SH-SY5Y (cell line): ENCODE measurements around the gene PSMD5.

Experiments
- GATA2 ChIP-seq: IDR thresholded peaks from 2 replicates; pipeline ENCODE4 v1.6.1; 2011; ENCODE audit warnings: mild to moderate bottlenecking, low read depth, low read length
- GATA3 ChIP-seq: IDR thresholded peaks from 2 replicates; pipeline ENCODE4 v1.6.1; 2011; ENCODE audit warnings: low read depth, mild to moderate bottlenecking, low read length, moderate library complexity

Gene PSMD5

DNA sequence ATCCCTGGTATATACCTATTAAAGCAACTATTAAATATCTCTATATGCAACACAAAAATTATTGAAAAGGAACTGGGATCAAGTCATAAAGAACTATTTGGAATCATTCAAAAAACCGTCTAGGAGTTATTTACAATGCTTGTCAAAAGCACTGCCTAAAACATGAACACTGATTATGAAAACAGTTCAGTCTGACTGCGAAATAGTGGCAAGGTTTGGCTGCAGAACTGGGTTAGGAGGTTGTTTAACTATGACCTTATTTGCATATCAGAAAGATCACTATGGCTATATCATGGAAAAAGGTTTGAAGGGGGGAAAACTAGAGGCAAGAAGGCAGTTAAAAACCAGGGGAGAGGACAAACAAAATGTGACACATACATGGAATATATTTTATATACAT is 61.5 kb downstream of the PSMD5 start:
- no peak for TF ChIP-seq GATA3
- TF ChIP-seq GATA2, result no peak

GRCh38 chr9:120780367-120780766 is 62.4 kb downstream of the PSMD5 start:
- TF ChIP-seq GATA2 (no peak), GATA3 (no peak)

DNA sequence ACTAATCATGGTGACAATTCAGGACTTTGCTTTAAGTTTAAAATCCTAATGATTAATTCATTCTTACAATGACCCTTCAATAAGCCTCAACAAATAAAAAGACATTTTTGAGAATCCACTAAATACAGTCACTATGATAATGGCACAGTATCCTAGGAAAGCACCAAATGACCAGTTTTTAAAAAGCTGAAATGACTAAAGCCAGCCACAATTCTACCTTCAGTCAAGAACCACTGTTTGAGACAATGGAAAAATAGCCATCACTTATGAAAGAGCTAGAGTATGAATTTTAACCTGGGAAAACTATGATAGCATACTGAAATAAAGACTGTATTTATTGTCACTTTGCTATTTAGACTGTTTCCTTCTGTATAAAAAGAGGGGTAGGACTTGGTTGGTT is 63.5 kb downstream of the PSMD5 start:
- TF ChIP-seq GATA2 (no peak), GATA3 (no peak)

DNA sequence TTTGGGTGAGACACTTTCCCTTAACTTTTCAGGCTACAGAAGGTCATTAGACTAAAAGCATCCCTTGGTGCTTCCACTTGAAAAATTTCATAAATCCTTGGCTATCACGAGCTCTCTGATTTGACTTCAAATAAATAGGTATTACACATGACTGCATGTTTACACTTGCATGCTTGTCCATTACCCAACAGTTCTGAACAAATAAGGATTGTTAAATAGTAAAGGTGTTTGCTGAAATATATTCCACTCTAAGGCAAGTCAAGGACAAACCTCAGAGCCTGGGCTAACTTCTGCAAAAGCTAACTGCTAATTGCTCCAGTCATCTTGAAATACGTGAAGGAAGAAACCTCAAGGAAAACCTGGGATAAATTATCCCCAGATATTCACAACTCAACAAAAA is 64.0 kb downstream of the PSMD5 start:
- TF ChIP-seq GATA2 (no peak), GATA3 (no peak)

DNA sequence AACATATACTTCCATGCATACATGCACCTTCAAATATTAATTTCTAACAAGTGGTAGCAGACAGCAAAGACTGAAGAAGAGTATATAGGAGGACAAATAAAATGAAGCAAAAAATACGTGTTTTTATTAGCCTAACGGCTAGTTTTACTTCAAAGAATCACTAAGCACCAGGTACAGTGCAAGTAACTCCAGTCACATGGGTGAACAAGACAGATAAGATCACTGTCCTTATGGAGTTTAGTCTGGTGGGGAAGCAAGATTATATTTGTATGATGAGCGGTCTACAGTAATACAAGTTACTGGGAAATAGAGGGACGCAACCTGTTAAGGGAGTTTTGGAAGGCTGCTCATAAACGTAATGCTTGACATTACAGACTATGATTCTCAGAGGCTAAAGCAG is 65.5 kb downstream of the PSMD5 start:
- TF ChIP-seq GATA2 (no peak), GATA3 (no peak)

DNA sequence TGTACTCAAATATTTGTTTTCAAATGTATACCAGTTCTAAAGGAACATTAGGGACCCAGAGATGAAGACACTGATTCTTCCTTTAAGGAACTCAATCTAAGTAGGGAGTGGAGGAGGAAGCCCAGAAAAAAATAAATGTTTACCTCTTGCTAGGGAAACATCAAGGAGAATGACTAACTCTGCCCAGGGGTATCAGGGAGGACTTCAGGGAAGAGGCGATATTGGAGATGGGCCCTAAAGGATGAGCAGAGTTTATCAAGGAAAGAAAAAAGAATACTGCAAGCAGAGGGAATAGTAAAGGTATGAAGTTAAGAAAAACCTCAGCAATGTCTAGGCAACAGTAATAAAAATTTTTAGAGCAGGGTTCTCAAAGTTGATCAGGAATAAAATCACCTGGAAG is 65.9 kb downstream of the PSMD5 start:
- TF ChIP-seq GATA3, result no peak
- TF ChIP-seq GATA2, result no peak

GRCh38 chr9:120775859-120776258 is 66.9 kb downstream of the PSMD5 start:
- TF ChIP-seq GATA3 (no peak), GATA2 (no peak)

DNA sequence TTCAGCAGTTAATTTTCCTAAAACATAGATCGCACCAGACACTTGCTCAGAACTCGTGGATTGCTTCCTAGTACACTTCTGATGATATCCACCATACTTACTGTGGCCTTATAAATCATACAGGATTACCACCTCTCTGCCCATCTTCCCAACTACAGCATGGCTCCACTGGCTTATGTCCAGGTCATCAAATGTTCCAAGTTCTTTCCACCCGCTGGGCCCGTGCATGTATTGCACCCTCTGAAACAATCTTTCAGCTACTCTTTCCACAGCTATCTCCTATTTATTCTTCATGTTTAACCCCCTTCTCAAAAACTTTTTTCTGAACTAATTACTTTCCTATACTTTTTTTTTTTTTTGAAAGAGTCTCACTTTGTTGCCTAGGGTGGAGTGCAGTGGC is 68.0 kb downstream of the PSMD5 start:
- no peak for TF ChIP-seq GATA2
- no peak for TF ChIP-seq GATA3

DNA sequence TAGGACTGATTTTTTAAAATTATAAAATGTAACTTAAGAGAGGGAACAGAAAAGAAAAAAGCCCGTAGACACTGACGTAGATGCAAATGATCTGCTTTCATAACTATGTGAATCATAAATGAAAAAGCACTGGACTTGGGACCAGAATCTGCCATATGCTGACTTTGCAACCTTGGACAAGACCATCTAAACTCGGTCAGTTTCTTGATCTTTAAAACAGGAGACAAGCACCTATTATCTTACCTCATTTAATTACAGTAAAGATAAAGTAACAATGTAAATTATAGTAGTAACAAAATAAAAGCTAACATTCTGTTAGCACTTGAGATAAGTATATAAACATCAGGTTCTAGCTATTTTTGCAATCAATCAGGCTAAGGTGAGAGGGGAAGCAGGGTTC is 69.5 kb downstream of the PSMD5 start:
- TF ChIP-seq GATA3 (no peak), GATA2 (no peak)

DNA sequence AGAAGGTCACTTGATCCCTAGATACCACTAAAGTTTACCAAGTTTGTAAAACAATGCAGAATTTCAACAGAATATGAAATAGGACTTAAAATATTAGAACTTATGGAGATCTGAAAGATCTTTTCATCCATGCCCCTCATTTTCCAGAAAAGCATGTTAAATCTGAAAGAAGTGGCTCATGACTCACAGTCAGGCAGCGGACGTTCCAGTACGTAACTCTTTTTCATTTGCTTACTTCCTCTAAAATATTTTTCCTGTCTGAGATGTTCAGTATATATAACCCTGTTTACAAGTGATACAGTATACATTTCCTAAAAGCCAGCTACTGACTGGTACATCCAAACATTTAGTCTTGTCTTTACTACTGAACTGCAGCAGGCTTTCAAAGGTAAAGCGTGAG is 71.8 kb downstream of the PSMD5 start:
- TF ChIP-seq GATA3 (no peak), GATA2 (no peak)

- TF ChIP-seq GATA2 (no peak), GATA3 (no peak)
These were observed 73.8 kb downstream of the PSMD5 start for GRCh38 chr9:120768886-120769285.

DNA sequence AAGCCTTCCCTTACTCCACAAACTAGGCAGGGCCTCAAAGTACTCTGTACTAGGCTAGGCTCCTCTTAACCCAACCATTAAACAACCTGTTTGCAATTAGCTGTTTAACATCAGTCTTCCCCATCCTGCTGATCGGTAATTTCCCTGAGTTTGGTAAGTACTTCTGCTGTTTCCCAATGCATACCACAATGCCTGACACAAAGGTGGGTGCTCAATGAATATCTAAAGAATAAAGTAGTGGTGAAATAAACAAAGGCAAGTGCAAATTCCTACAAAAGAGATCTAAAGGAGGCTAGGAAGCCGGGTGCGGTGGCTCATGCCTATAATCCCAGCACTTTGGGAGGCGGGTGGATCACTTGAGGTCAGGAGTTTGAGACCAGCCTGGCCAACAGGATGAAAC is 74.5 kb downstream of the PSMD5 start:
- no peak for TF ChIP-seq GATA3
- no peak for TF ChIP-seq GATA2

GRCh38 chr9:120767451-120767850 is 75.3 kb downstream of the PSMD5 start:
- TF ChIP-seq GATA2 (no peak), GATA3 (no peak)
